H9 (cell line): Measurements from ENCODE around the gene BTG4. TPM values are rescaled to one million over a fixed set of nuclear protein-coding genes. Genes with fewer than 3 reads are reported as not detected.

Experiments
- DNase-seq: peaks from one replicate; pipeline ENCODE4 v3.0.0-alpha.2; 2017
- H2AFZ ChIP-seq: one replicate; pipeline ENCODE4 v1.6.1; 2013; ENCODE audit warnings: mild to moderate bottlenecking, low read length, control low read depth, moderate library complexity
- H2AK5ac ChIP-seq: 2 replicates; pipeline ENCODE4 v1.6.1; 2013; ENCODE audit warnings: low read length, control low read depth, mixed read lengths; ENCODE audit not compliant: insufficient read length
- H2BK120ac ChIP-seq: one replicate; pipeline ENCODE4 v1.6.1; 2013; ENCODE audit warnings: low read depth, mild to moderate bottlenecking, low read length, control low read depth, inconsistent platforms; ENCODE audit not compliant: poor library complexity, severe bottlenecking
- H2BK12ac ChIP-seq: 2 replicates; pipeline ENCODE4 v1.6.1; 2013; ENCODE audit warnings: low read length, control low read depth, mixed read lengths, low read depth; ENCODE audit not compliant: insufficient read length
- H2BK15ac ChIP-seq: 2 replicates; pipeline ENCODE4 v1.6.1; 2013; ENCODE audit warnings: low read depth, low read length, control low read depth
- H2BK20ac ChIP-seq: one replicate; pipeline ENCODE4 v1.6.1; 2013; ENCODE audit warnings: low read depth, mild to moderate bottlenecking, low read length, control low read depth, inconsistent platforms; ENCODE audit not compliant: poor library complexity, severe bottlenecking
- H2BK5ac ChIP-seq: 2 replicates; pipeline ENCODE4 v1.6.1; 2013; ENCODE audit warnings: low read length, control low read depth, mixed read lengths; ENCODE audit not compliant: insufficient read length
- H3K14ac ChIP-seq: 2 replicates; pipeline ENCODE4 v1.6.1; 2013; ENCODE audit warnings: low read length, control low read depth; ENCODE audit not compliant: insufficient read depth
- H3K18ac ChIP-seq: 2 replicates; pipeline ENCODE4 v1.6.1; 2013; ENCODE audit warnings: low read depth, mild to moderate bottlenecking, mixed read lengths, low read length, control low read depth; ENCODE audit not compliant: insufficient read length
- H3K23ac ChIP-seq: 2 replicates; pipeline ENCODE4 v1.6.1; 2013; ENCODE audit warnings: low read length, control low read depth, mixed read lengths, low read depth; ENCODE audit not compliant: insufficient read length
- H3K23me2 ChIP-seq: 2 replicates; pipeline ENCODE4 v1.6.1; 2013; ENCODE audit warnings: low read depth, mild to moderate bottlenecking, mixed read lengths, low read length, control low read depth; ENCODE audit not compliant: insufficient read length, poor library complexity, severe bottlenecking
- H3K27ac ChIP-seq: 2 replicates; pipeline ENCODE4 v1.5.1; 2013; ENCODE audit warnings: low read length, control low read depth, mixed read lengths, low read depth; ENCODE audit not compliant: insufficient read length
- H3K27me3 ChIP-seq: 2 replicates; pipeline ENCODE4 v1.6.1; 2013; ENCODE audit warnings: low read length, control low read depth, inconsistent platforms; ENCODE audit not compliant: insufficient read depth
- H3K4ac ChIP-seq: 2 replicates; pipeline ENCODE4 v1.6.1; 2013; ENCODE audit warnings: low read depth, mild to moderate bottlenecking, control low read depth, inconsistent platforms, low read length, moderate library complexity
- H3K4me1 ChIP-seq: 2 replicates; pipeline ENCODE4 v1.6.1; 2013; ENCODE audit warnings: low read length, control low read depth, inconsistent platforms; ENCODE audit not compliant: insufficient read depth
- H3K4me2 ChIP-seq: 2 replicates; pipeline ENCODE4 v1.6.1; 2013; ENCODE audit warnings: low read length, control low read depth, mixed read lengths; ENCODE audit not compliant: insufficient read length, insufficient read depth
- H3K56ac ChIP-seq: 2 replicates; pipeline ENCODE4 v1.6.1; 2013; ENCODE audit warnings: low read depth, mild to moderate bottlenecking, mixed read lengths, low read length, control low read depth; ENCODE audit not compliant: insufficient read length
- H3K79me1 ChIP-seq: 2 replicates; pipeline ENCODE4 v1.6.1; 2013; ENCODE audit warnings: low read depth, mild to moderate bottlenecking, moderate library complexity, low read length, control low read depth, inconsistent platforms; ENCODE audit not compliant: insufficient read depth, poor library complexity, severe bottlenecking
- H3K79me2 ChIP-seq: 2 replicates; pipeline ENCODE4 v1.6.1; 2013; ENCODE audit warnings: low read length, control low read depth, inconsistent platforms; ENCODE audit not compliant: insufficient read depth
- H3K9ac ChIP-seq: 2 replicates; pipeline ENCODE4 v1.6.1; 2013; ENCODE audit warnings: low read length, control low read depth, mixed read lengths; ENCODE audit not compliant: insufficient read length; ENCODE audit errors: extremely low read depth
- H3K9me3 ChIP-seq: one replicate; pipeline ENCODE4 v1.6.1; 2013; ENCODE audit warnings: low read depth, low read length, inconsistent platforms; ENCODE audit not compliant: control insufficient read depth
- H3T11ph ChIP-seq: one replicate; pipeline ENCODE4 v1.6.1; 2013; ENCODE audit warnings: mild to moderate bottlenecking, low read length, control low read depth, inconsistent platforms
- H4K20me1 ChIP-seq: one replicate; pipeline ENCODE4 v1.6.1; 2013; ENCODE audit not compliant: control insufficient read depth, insufficient read length, insufficient read depth
- H4K5ac ChIP-seq: 2 replicates; pipeline ENCODE4 v1.6.1; 2013; ENCODE audit warnings: low read depth, mild to moderate bottlenecking, mixed read lengths, low read length, control low read depth; ENCODE audit not compliant: insufficient read length
- H4K8ac ChIP-seq: replicated peaks from 2 replicates; pipeline ENCODE4 v1.6.1; 2013; ENCODE audit warnings: low read length, control low read depth, mixed read lengths, low read depth; ENCODE audit not compliant: insufficient read length
- H4K91ac ChIP-seq: 2 replicates; pipeline ENCODE4 v1.6.1; 2013; ENCODE audit warnings: low read depth, mild to moderate bottlenecking, moderate library complexity, mixed read lengths, low read length, control low read depth; ENCODE audit not compliant: insufficient read length
- H3K27ac Mint-ChIP-seq, 3 experiments: 2 replicates in 2 of 3; 3 replicates in 1 of 3; pipeline ENCODE4 v1.8.0; 2020 to 2021; ENCODE audit warnings: mixed read lengths in 3 of 3, mild to moderate bottlenecking in 1 of 3, moderate library complexity in 1 of 3
- H3K27me3 Mint-ChIP-seq: 2 replicates; pipeline ENCODE4 v1.8.0; 2021; ENCODE audit warnings: low read depth, mild to moderate bottlenecking, moderate library complexity, mixed read lengths
- H3K36me3 Mint-ChIP-seq, 3 experiments: 2 replicates in 2 of 3; 3 replicates in 1 of 3; pipeline ENCODE4 v1.8.0; 2020 to 2021; ENCODE audit warnings: low read depth in 3 of 3, mixed read lengths in 3 of 3; ENCODE audit not compliant: insufficient read depth in 1 of 3
- H3K4me1 Mint-ChIP-seq, 2 experiments: 2 replicates each; pipeline ENCODE4 v1.8.0; 2020; ENCODE audit warnings: mixed read lengths in 2 of 2
- H3K4me3 Mint-ChIP-seq, 2 experiments: 2 replicates in 1 of 2; 3 replicates in 1 of 2; pipeline ENCODE4 v1.8.0; 2020 to 2021; ENCODE audit warnings: mild to moderate bottlenecking in 2 of 2, mixed read lengths in 2 of 2, moderate library complexity in 1 of 2
- H3K9me3 Mint-ChIP-seq, 2 experiments: 2 replicates in 1 of 2; 3 replicates in 1 of 2; pipeline ENCODE4 v1.8.0; 2020; ENCODE audit warnings: mild to moderate bottlenecking in 2 of 2, mixed read lengths in 2 of 2, moderate library complexity in 1 of 2
- CTCF ChIP-seq: fragments of 200-600 bp; sonication (generic); conservative IDR thresholded peaks from 3 replicates; pipeline ENCODE4 v1.8.0; 2021; ENCODE audit warnings: antibody characterized with exemption, mild to moderate bottlenecking
- WGBS: extraction: QIAGEN DNeasy Blood & Tissue Kit; methylation state at CpG from one replicate; pipeline ENCODE4 v1.1.7; 2013; ENCODE audit warnings: missing lambda C conversion rate, low lambda C conversion rate, mixed read lengths; ENCODE audit not compliant: insufficient read length; ENCODE audit errors: extremely low coverage; 5-methylcytosine and 5-hydroxymethylcytosine counted together
- total RNA-seq: library from RNA; stranded (reverse); gene quantifications from 2 replicates; pipeline ENCODE4 v1.2.1, GENCODE V29; 2021

The BTG4 gene
- total RNA-seq, 1 experiment from 2014 or later, result not detected

DNA sequence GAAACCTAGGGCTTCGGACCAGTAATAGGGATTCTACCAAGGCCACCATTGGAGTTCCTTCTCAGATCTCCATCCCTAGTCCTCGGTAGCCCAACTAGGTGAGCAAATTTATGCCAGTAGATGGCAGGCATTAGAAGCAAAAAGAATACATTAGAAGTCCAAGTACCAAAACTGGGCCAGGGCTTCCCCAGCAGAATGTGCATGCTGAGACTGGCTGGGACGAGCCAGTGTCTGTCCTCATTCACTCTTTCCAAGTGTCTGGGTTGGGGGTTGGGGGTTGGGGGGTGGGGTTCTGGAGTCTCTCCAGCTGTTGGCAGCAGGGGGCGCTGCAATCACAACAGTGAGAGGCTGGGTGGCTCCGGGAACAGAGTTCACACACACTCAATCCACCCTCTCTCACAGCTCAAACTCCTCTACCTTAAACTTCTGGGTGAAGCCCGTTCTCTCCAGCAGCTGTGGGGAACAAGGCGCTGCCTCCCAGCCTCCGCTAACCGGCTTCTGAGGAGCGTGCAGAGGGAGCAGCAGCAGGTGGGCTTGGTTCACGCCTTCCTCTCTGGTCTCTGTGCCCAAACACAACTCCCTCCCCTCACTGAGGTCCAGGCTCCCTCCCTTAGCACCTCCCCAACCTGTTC lies 57.5 kb downstream of the BTG4 start:
- H3K4me3 Mint-ChIP-seq, result peak overlapping the region; percentile 57 to 66
- H3K27me3 Mint-ChIP-seq, result peaks cover 17% of the 10 kb centered on the region

More for the DNA sequence above, 57.5 kb downstream of the BTG4 start:
- no peak overlapping the region; a peak in 1 of 7 replicates for H3K27ac Mint-ChIP-seq
- H3K9me3 ChIP-seq, result no peaks in the 10 kb centered on the region
- peak; percentile 84 for DNase-seq
- no peak overlapping the region for H4K8ac ChIP-seq
- H3T11ph ChIP-seq, result no peak overlapping the region
- H3K4me1 ChIP-seq, result no peaks in the 10 kb centered on the region
- H3K23me2 ChIP-seq, result no peaks in the 10 kb centered on the region
- no peak overlapping the region for H3K56ac ChIP-seq
- H3K14ac ChIP-seq, result no peak overlapping the region
- no peak overlapping the region for H4K91ac ChIP-seq
- no peak overlapping the region for H3K27ac ChIP-seq
- H2BK5ac ChIP-seq, result no peak overlapping the region
- H3K27me3 ChIP-seq, result no peaks in the 10 kb centered on the region
- H2AK5ac ChIP-seq, result no peak overlapping the region
- no peak overlapping the region for H2BK12ac ChIP-seq
- H3K79me1 ChIP-seq, result no peaks in the 10 kb centered on the region
- WGBS, result no CpG with 5 or more reads among the region's 11 CpGs
- no peak overlapping the region for H3K23ac ChIP-seq
- H3K18ac ChIP-seq, result no peak overlapping the region
- H3K79me2 ChIP-seq, result no peaks in the 10 kb centered on the region
- H4K20me1 ChIP-seq, result no peaks in the 10 kb centered on the region
- no peaks in the 10 kb centered on the region for H3K36me3 Mint-ChIP-seq
- TF ChIP-seq CTCF, result peak; percentile 76
- no peak overlapping the region for H3K9ac ChIP-seq
- no peak overlapping the region for H2BK15ac ChIP-seq
- H3K9me3 Mint-ChIP-seq, result no peaks in the 10 kb centered on the region
- H4K5ac ChIP-seq, result no peak overlapping the region
- no peak overlapping the region for H3K4ac ChIP-seq
- H3K4me2 ChIP-seq, result peak overlapping the region; percentile 33
- H2BK120ac ChIP-seq, result no peak overlapping the region
- H3K4me1 Mint-ChIP-seq, result peaks cover 15 to 17% of the 10 kb centered on the region in 2 experiments
- H2AFZ ChIP-seq, result no peak overlapping the region
- H2BK20ac ChIP-seq, result no peak overlapping the region
